K562 (cell line): ENCODE measurements around the gene GRB10. TPM values are rescaled to one million over a fixed set of nuclear protein-coding genes. Genes with fewer than 3 reads are reported as not detected.

ENCODE experiments used
- ATAC-seq: fragments of 200-7000 bp; cut with Tn5 transposase; 3 replicates; pipeline ENCODE4 v1.9.1; 2020; ENCODE audit warnings: moderate library complexity
- BruUV-seq: library from RNA; stranded (reverse); fragments of 400-500 nt; replicated peaks from 2 replicates; lab custom pipeline; 2021; lab: Mats Ljungman, UMichigan
- CTCF ChIA-PET: fragments of 300-600 bp; formaldehyde crosslinking; extraction: SDS; loops from one replicate; lab custom pipeline; 2021; ENCODE audit warnings: low intra/inter-chr PET ratio; lab: Yijun Ruan, JAX
- POLR2A ChIA-PET: fragments of 300-600, 350-650 bp; sonication (Branson Sonifier 250); formaldehyde crosslinking; extraction: SDS; loops from one replicate; lab custom pipeline; 2021; ENCODE audit warnings: antibody characterized with exemption, inconsistent platforms; lab: Yijun Ruan, JAX
- DNase-seq, 4 experiments: peaks; one replicate each; pipeline versions ENCODE4 v3.0.0 to v3.0.0-alpha.2; 2011 to 2018; ENCODE audit warnings: low spot score in 3 of 4, mixed read lengths in 3 of 4; ENCODE audit errors: extremely low read depth in 1 of 4
- FAIRE-seq: peaks from 2 replicates; lab custom pipeline; 2011; peaks lifted over from hg19 to GRCh38; lab: Jason Lieb, UNC
- H2AFZ ChIP-seq: 2 replicates; pipeline ENCODE4 v1.6.0; 2011; ENCODE audit warnings: low read depth, low read length, control low read depth, inconsistent platforms
- H3K27ac ChIP-seq: fragments of 200-600 bp; 3 replicates; pipeline ENCODE4 v1.8.0; 2011; ENCODE audit warnings: low read depth, mild to moderate bottlenecking, control low read depth, inconsistent platforms, low read length, moderate library complexity, mixed read lengths; ENCODE audit errors: extremely low read depth
- H3K27me3 ChIP-seq, 2 experiments: fragments of 300-600 bp in 1 of 2; 2 replicates in 1 of 2; 3 replicates in 1 of 2; pipeline versions ENCODE4 v1.6.0 to v1.8.0; 2011; ENCODE audit warnings: inconsistent platforms in 2 of 2, low read length in 2 of 2, mild to moderate bottlenecking in 1 of 2, mixed read lengths in 1 of 2, moderate library complexity in 1 of 2; ENCODE audit not compliant: control insufficient read depth in 2 of 2, insufficient read depth in 2 of 2
- H3K36me3 ChIP-seq: fragments of 300-600 bp; 3 replicates; pipeline ENCODE4 v1.8.0; 2011; ENCODE audit warnings: mild to moderate bottlenecking, low read length, inconsistent platforms; ENCODE audit not compliant: control insufficient read depth, insufficient read depth
- H3K4me1 ChIP-seq, 2 experiments: fragments of 200-600 bp in 1 of 2; replicated peaks in 1 of 2; 2 replicates in 1 of 2; 3 replicates in 1 of 2; pipeline versions ENCODE4 v1.5.1 to v1.8.0; 2011; ENCODE audit warnings: inconsistent platforms in 2 of 2, low read length in 2 of 2, mild to moderate bottlenecking in 1 of 2, mixed read lengths in 1 of 2, moderate library complexity in 1 of 2; ENCODE audit not compliant: control insufficient read depth in 2 of 2, insufficient read depth in 2 of 2
- H3K4me2 ChIP-seq: 2 replicates; pipeline ENCODE4 v1.6.1; 2011; ENCODE audit warnings: low read length, control low read depth, inconsistent platforms, mixed read lengths; ENCODE audit not compliant: insufficient read depth
- H3K4me3 ChIP-seq: fragments of 200-600 bp; sonication (generic), shearing (Covaris generic); 2 replicates; pipeline ENCODE4 v1.5.1; 2016; ENCODE audit warnings: control low read depth, inconsistent platforms
- H3K79me2 ChIP-seq: fragments of 200-600 bp; 3 replicates; pipeline ENCODE4 v1.8.0; 2011; ENCODE audit warnings: low read length, inconsistent platforms; ENCODE audit not compliant: control insufficient read depth, insufficient read depth
- H3K9ac ChIP-seq, 2 experiments: 2 replicates each; pipeline versions ENCODE4 v1.6.0 to v1.6.1; 2011; ENCODE audit warnings: low read depth in 2 of 2, low read length in 2 of 2, control low read depth in 1 of 2, inconsistent platforms in 1 of 2, mild to moderate bottlenecking in 1 of 2, mixed read lengths in 1 of 2; ENCODE audit not compliant: insufficient read depth in 1 of 2
- H3K9me1 ChIP-seq: one replicate; pipeline ENCODE4 v1.6.0; 2011; ENCODE audit warnings: inconsistent platforms, mild to moderate bottlenecking, low read length, moderate library complexity; ENCODE audit not compliant: control insufficient read depth, insufficient read depth
- H3K9me3 ChIP-seq: replicated peaks from 2 replicates; pipeline ENCODE4 v1.5.1; 2011; ENCODE audit warnings: low read depth, low read length, inconsistent platforms; ENCODE audit not compliant: control insufficient read depth, insufficient read depth
- H4K20me1 ChIP-seq: replicated peaks from 2 replicates; pipeline ENCODE4 v1.6.1; 2011; ENCODE audit warnings: low read length, inconsistent platforms, mixed read lengths; ENCODE audit not compliant: control insufficient read depth, insufficient read depth
- ATF2 ChIP-seq: sonication (generic); formaldehyde crosslinking; IDR thresholded peaks from 2 replicates; pipeline ENCODE4 v1.8.1; 2022; ENCODE audit warnings: missing genetic modification reagents
- CHCHD3 ChIP-seq: fragments of 250-450 bp; sonication (Bioruptor Pico); IDR thresholded peaks from 2 replicates; pipeline ENCODE4 v2.1.2; 2022; ENCODE audit warnings: mild to moderate bottlenecking
- CTCFL ChIP-seq: IDR thresholded peaks from 2 replicates; pipeline ENCODE4 v1.6.1; 2011; ENCODE audit warnings: borderline replicate concordance, low read depth, mild to moderate bottlenecking, moderate library complexity, low read length; ENCODE audit not compliant: insufficient read depth, poor library complexity, severe bottlenecking
- ESRRB ChIP-seq: fragments of 250-450 bp; sonication (Bioruptor Pico); IDR thresholded peaks from 2 replicates; pipeline ENCODE4 v1.5.0; 2020; ENCODE audit warnings: mild to moderate bottlenecking, moderate library complexity, borderline replicate concordance
- FOXJ3 ChIP-seq: sonication (generic); formaldehyde crosslinking; IDR thresholded peaks from 2 replicates; pipeline ENCODE4 v1.4.0; 2020; ENCODE audit warnings: mild to moderate bottlenecking, missing genetic modification reagents
- GATAD2A ChIP-seq: fragments of 450-650 bp; IDR thresholded peaks from 2 replicates; pipeline ENCODE4 v1.6.1; 2017
- GTF3C2 ChIP-seq: IDR thresholded peaks from 3 replicates; pipeline ENCODE4 v1.6.1; 2011; ENCODE audit warnings: borderline replicate concordance, mild to moderate bottlenecking, moderate library complexity; ENCODE audit not compliant: insufficient read length; ENCODE audit errors: extremely low read depth
- HNRNPH1 ChIP-seq: fragments of 200-400 bp; formaldehyde crosslinking; optimal IDR thresholded peaks from 2 replicates; pipeline ENCODE3; 2017; ENCODE audit warnings: low read depth, mild to moderate bottlenecking, low read length, moderate library complexity
- MCM5 ChIP-seq: fragments of 450-650 bp; IDR thresholded peaks from 2 replicates; pipeline ENCODE4 v1.6.1; 2016; ENCODE audit warnings: low read depth
- NCOR1 ChIP-seq: fragments of 450-650 bp; IDR thresholded peaks from 2 replicates; pipeline ENCODE4 v1.6.1; 2016; ENCODE audit warnings: mild to moderate bottlenecking, moderate library complexity
- NFE2L1 ChIP-seq: fragments of 450-650 bp; IDR thresholded peaks from 2 replicates; pipeline ENCODE4 v1.6.1; 2016; ENCODE audit warnings: missing genetic modification characterization, low read depth, mild to moderate bottlenecking, missing compliant biosample characterization, moderate library complexity, borderline replicate concordance
- OTX1 ChIP-seq: fragments of 450-650 bp; formaldehyde crosslinking; IDR thresholded peaks from 2 replicates; pipeline ENCODE4 v1.4.0; 2022; ENCODE audit warnings: mild to moderate bottlenecking
- RBM17 ChIP-seq: fragments of 200-400 bp; formaldehyde crosslinking; IDR thresholded peaks from 2 replicates; pipeline ENCODE4 v1.6.1; 2017; ENCODE audit warnings: low read depth, mild to moderate bottlenecking, low read length, borderline replicate concordance
- RBM34 ChIP-seq: fragments of 200-400 bp; formaldehyde crosslinking; IDR thresholded peaks from 2 replicates; pipeline ENCODE4 v1.6.1; 2018; ENCODE audit warnings: low read length, borderline replicate concordance; ENCODE audit not compliant: insufficient read depth
- SETDB1 ChIP-seq: IDR thresholded peaks from one replicate; pipeline ENCODE4 v1.6.1; 2012; ENCODE audit warnings: low read length, control low read depth, inconsistent platforms
- SIX5 ChIP-seq, 2 experiments: IDR thresholded peaks; 2 replicates each; pipeline ENCODE4 v1.6.1; 2011; ENCODE audit warnings: low read length in 2 of 2, borderline replicate concordance in 1 of 2, low read depth in 1 of 2, mild to moderate bottlenecking in 1 of 2, moderate library complexity in 1 of 2; ENCODE audit not compliant: insufficient read depth in 1 of 2
- WGBS: fragments of 100-300 bp; shearing (Covaris generic); methylation state at CpG from one replicate; pipeline ENCODE4 v1.1.6; 2016; ENCODE audit warnings: low coverage, mixed read lengths; ENCODE audit not compliant: insufficient coverage; ENCODE audit errors: missing lambda C conversion rate; 5-methylcytosine and 5-hydroxymethylcytosine counted together
- in situ Hi-C: fragments of 300-500 bp; cut with MboI; formaldehyde crosslinking; loops from 4 replicates; pipeline ENCODE4 v1.15.0; 2018; ENCODE audit warnings: inconsistent platforms, mixed read lengths
- intact Hi-C: fragments of 100-400 bp; cut with micrococcal nuclease; formaldehyde crosslinking; loops from 2 replicates; pipeline ENCODE4 v1.14.2; 2022
- polyA plus RNA-seq, 8 experiments: library from polyadenylated mRNA; depleted of rRNA in 4 of 8; stranded (reverse) in 5 of 8; unstranded in 3 of 8; fragments of >200 nt; fragmentation: Nextera tagmentation in 2 of 8; fragmentation: Illumina TruSeq in 1 of 8; extraction: Ambion mirVana in 2 of 8; extraction: Trizol in 1 of 8; gene quantifications; 2 replicates each; pipeline versions ENCODE4 v1.2.1 to v1.2.3, GENCODE V29; 2011 to 2014; ENCODE audit warnings: inconsistent platforms in 1 of 8, missing spikeins in 1 of 8
- total RNA-seq, 7 experiments: library from RNA; depleted of rRNA in 6 of 7; stranded (reverse); fragments of >200 nt in 6 of 7; fragmentation: Illumina TruSeq in 2 of 7; extraction: Trizol in 2 of 7; gene quantifications; 2 replicates each; pipeline versions ENCODE4 v1.2.1 to v1.2.3, GENCODE V29; 2011 to 2021; ENCODE audit warnings: low replicate concordance in 1 of 7

The GRB10 gene
- total and polyA plus RNA-seq, 9 of the 15 experiments (the other 6 are each of a cell fraction or from before 2014, with no cell fraction given): 8.9 to 88.5 (median 40.7) TPM

GRCh38 chr7:50778189-50778588, 4.5 kb downstream of the GRB10 start (continued):
- no peak for TF ChIP-seq GTF3C2
- no peak for TF ChIP-seq CTCFL
- no peak for TF ChIP-seq MCM5
- no peak for TF ChIP-seq CHCHD3 (CRISPR knock-in tag)
- TF ChIP-seq OTX1 (CRISPR knock-in tag): no peak

- in situ Hi-C loops (no loop called here), intact Hi-C loops (no loop called here)
- 80% methylated on average over 1 of the region's 1 CpG for WGBS
- FAIRE-seq (no peak), ATAC-seq (no peak; the same call in 2 of the 3 replicates), DNase-seq (no peak)
- Histone ChIP-seq H3K4me2 (no peak overlapping the region), H4K20me1 (peaks cover 44% of the 10 kb centered on the region), H3K27ac (no peak overlapping the region), H3K9ac (no peak overlapping the region), H3K4me3 (no peak overlapping the region), H3K36me3 (no peaks in the 10 kb centered on the region; the same call in 2 of the 3 replicates), H3K4me1 (peaks cover 2 to 10% of the 10 kb centered on the region in 2 experiments; a peak in 2 of 5 replicates), H3K9me1 (no peaks in the 10 kb centered on the region), H3K9me3 (no peaks in the 10 kb centered on the region), H3K79me2 (peaks cover 97% of the 10 kb centered on the region), H2AFZ (no peak overlapping the region), H3K27me3 (no peaks in the 10 kb centered on the region)
- POLR2A ChIA-PET: interaction anchor here (0.7 to 0.9 kb wide), 2 partner anchors 9 to 15 kb away, joined by 3 to 4 read pairs; no protein-coding TSS in a partner anchor
- no TSS peak for BruUV-seq
- CTCF ChIA-PET: no interaction called here
- TF ChIP-seq ESRRB (CRISPR knock-in tag): no peak
- no peak for TF ChIP-seq RBM34
- no peak for TF ChIP-seq HNRNPH1
- no peak for TF ChIP-seq ATF2 (CRISPR knock-in tag)
- no peak for TF ChIP-seq GATAD2A
- no peak for TF ChIP-seq FOXJ3 (CRISPR knock-in tag)
- TF ChIP-seq NCOR1: no peak
- TF ChIP-seq SETDB1: no peak
- no peak for TF ChIP-seq SIX5 (IDR thresholded peaks at IDR 0.05; ENCODE audit: borderline replicate concordance in 1 of 2, insufficient read depth in 1 of 2, low read depth in 1 of 2, low read length in 2 of 2)
- no peak for TF ChIP-seq RBM17
- TF ChIP-seq NFE2L1 (tag): no peak
Measured at GRCh38 chr7:50775836-50776235, 6.9 kb downstream of the GRB10 start.
